HTR-8/SVneo (cell line): Measurements from ENCODE around the gene STIM1.
A peak's percentile ranks its signal among the peaks of the same experiment; 100 is the strongest.
"Not testable (repeated sequence)": the region's sequence is repeated elsewhere in the genome, so short reads cannot be mapped to it uniquely, and the experiment has no call there.

Experiments used
- DNase-seq: peaks from one replicate; pipeline ENCODE4 v3.0.0; 2011; ENCODE audit warnings: low spot score, mixed read lengths; ENCODE audit not compliant: insufficient read length
- FAIRE-seq: peaks from 2 replicates; lab custom pipeline; 2011; peaks lifted over from hg19 to GRCh38; lab: Jason Lieb, UNC

STIM1 gene

GRCh38 chr11:3854977-3855807 is at the start of gene STIM1:
Gene STIM1, plus strand, starts transcription at chr11:3855664. Its CDS starts 607 bp downstream, at chr11:3856271.
- FAIRE-seq: peak; percentile 13
- peak; percentile 95 for DNase-seq

- FAIRE-seq: peak; percentile 33
- DNase-seq: peak; percentile 72
Measured at GRCh38 chr11:3807909-3808860, 47.3 kb upstream of the STIM1 start, which contains the start of gene PGAP2. Gene PGAP2, plus strand, starts transcription at chr11:3808560. Its CDS starts 2,700 bp downstream, at chr11:3811260.

- DNase-seq (peak; percentile 71), FAIRE-seq (peak; percentile 74)
Measured at GRCh38 chr11:3808861-3809623, 46.4 kb upstream of the STIM1 start.

GRCh38 chr11:3809624-3809928 is 45.9 kb upstream of the STIM1 start:
- DNase-seq (no peak), FAIRE-seq (no peak)

- no peak for FAIRE-seq
- DNase-seq: no peak
Measured at GRCh38 chr11:3810446-3810845, 45.0 kb upstream of the STIM1 start.

- DNase-seq (no peak), FAIRE-seq (no peak)
Measured at GRCh38 chr11:3810951-3811350, 44.5 kb upstream of the STIM1 start.

GRCh38 chr11:3814832-3815231 is 40.6 kb upstream of the STIM1 start:
- FAIRE-seq: not testable (repeated sequence)

GRCh38 chr11:3815845-3816244 is 39.6 kb upstream of the STIM1 start:
- DNase-seq (no peak), FAIRE-seq (no peak)

More at GRCh38 chr11:3814832-3815231, 40.6 kb upstream of the STIM1 start:
- DNase-seq: not testable (repeated sequence)

- FAIRE-seq (no peak), DNase-seq (no peak)
Measured at GRCh38 chr11:3816673-3817072, 38.8 kb upstream of the STIM1 start.

- DNase-seq: no peak
- FAIRE-seq: no peak
Measured at GRCh38 chr11:3817181-3817800, 38.2 kb upstream of the STIM1 start.

GRCh38 chr11:3820971-3821370 is 34.5 kb upstream of the STIM1 start:
- FAIRE-seq (no peak), DNase-seq (no peak)

GRCh38 chr11:3822312-3822711 is 33.2 kb upstream of the STIM1 start:
- no peak for DNase-seq
- FAIRE-seq: no peak

- DNase-seq (no peak), FAIRE-seq (peak; percentile 9)
Measured at GRCh38 chr11:3823303-3823702, 32.2 kb upstream of the STIM1 start.

GRCh38 chr11:3823762-3824506 is 31.5 kb upstream of the STIM1 start:
- DNase-seq (no peak), FAIRE-seq (no peak)

GRCh38 chr11:3824714-3825472 is 30.6 kb upstream of the STIM1 start:
- DNase-seq: peak; percentile 42
- FAIRE-seq: peak; percentile 64

- DNase-seq: no peak
- no peak for FAIRE-seq
Measured at GRCh38 chr11:3825473-3826154, 29.9 kb upstream of the STIM1 start.

GRCh38 chr11:3826721-3827120 is 28.7 kb upstream of the STIM1 start:
- DNase-seq: no peak
- no peak for FAIRE-seq
